ENCODE results near the gene EPC1.
A peak's percentile ranks its signal among the peaks of the same experiment; 100 is the strongest.
"Not testable (repeated sequence)": the region's sequence is repeated elsewhere in the genome, so short reads cannot be mapped to it uniquely, and the experiment has no call there.

Gene EPC1

DNA sequence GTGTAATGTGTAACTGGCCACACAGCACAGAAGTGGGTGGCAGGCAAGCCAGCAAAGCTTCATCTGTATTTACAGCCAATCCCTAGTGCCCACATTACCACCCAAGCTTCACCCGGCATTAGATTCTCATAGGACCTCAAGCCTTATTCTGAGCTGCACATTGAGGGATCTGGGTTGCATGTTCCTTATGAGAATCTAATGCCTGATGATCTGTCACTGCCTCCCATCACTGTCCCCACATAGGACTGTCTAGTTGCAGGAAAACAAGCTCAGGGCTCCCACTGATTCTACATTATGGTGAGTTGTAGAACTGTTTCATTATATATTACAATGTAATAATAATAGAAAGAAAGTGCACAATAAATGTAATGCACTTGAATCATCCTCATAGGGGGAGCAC lies 7.7 kb upstream of the EPC1 start:
- H3K4me1 ChIP-seq (ENCODE audit: control insufficient read depth in 2 of 2, insufficient read depth in 2 of 2, low read length in 2 of 2) = peaks cover 17 to 26% of the 10 kb centered on the region in 2 donors
- not testable (repeated sequence) for H3K27me3 ChIP-seq (ENCODE audit: control insufficient read depth in 2 of 2, insufficient read depth in 2 of 2, low read length in 2 of 2); H3K4me3 ChIP-seq (ENCODE audit: low read length in 2 of 2); H3K27ac ChIP-seq (ENCODE audit: low read depth in 2 of 2, low read length in 2 of 2); H3K36me3 ChIP-seq (ENCODE audit: control insufficient read depth in 2 of 2, insufficient read depth in 2 of 2, low read length in 2 of 2); H3K9me3 ChIP-seq (ENCODE audit: control insufficient read depth in 2 of 2, low read length in 2 of 2); H3K9ac ChIP-seq (ENCODE audit: low read depth in 1 of 2, low read length in 2 of 2)

DNA sequence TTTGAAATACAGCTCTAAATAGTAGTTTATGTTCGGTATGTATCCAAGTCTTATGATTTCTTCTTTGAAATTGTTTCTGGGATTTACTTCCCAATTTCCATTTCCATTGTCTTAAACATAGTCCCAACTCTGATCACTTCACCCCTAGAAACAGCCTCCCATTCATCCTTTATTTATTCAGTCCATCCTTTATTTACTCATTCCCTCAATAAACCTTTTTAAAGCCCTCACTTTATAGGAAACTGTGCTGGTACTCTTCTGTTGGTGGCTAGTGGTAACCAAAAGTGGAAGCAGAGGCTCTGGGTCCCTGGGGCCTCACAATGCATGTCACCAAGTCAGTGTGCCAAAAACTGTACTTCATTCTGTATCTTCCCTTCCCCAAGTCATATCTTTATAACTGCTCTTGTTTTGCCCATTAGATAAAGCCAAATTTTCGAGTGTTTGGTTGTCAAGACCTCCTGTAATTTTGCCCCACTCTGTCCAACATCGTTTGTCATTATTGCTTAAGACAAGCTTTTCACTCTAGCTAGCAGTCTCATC lies 3.9 kb upstream of the EPC1 start:
- Histone ChIP-seq H3K9ac (ENCODE audit: low read depth in 1 of 2, low read length in 2 of 2) (peak overlapping the region in 1 of 2 donors; percentile 42), H3K4me3 (ENCODE audit: low read length in 2 of 2) (peak overlapping the region in 1 of 2 donors; percentile 28), H3K4me1 (ENCODE audit: control insufficient read depth in 2 of 2, insufficient read depth in 2 of 2, low read length in 2 of 2) (peaks cover 24 to 33% of the 10 kb centered on the region in 2 donors), H3K27me3 (ENCODE audit: control insufficient read depth in 2 of 2, insufficient read depth in 2 of 2, low read length in 2 of 2) (no peaks in the 10 kb centered on the region), H3K36me3 (ENCODE audit: control insufficient read depth in 2 of 2, insufficient read depth in 2 of 2, low read length in 2 of 2) (peaks cover 0 to 3% of the 10 kb centered on the region in 2 donors), H3K27ac (ENCODE audit: low read depth in 2 of 2, low read length in 2 of 2) (peak overlapping the region; percentile 28 to 62), H3K9me3 (ENCODE audit: control insufficient read depth in 2 of 2, low read length in 2 of 2) (no peaks in the 10 kb centered on the region)

DNA sequence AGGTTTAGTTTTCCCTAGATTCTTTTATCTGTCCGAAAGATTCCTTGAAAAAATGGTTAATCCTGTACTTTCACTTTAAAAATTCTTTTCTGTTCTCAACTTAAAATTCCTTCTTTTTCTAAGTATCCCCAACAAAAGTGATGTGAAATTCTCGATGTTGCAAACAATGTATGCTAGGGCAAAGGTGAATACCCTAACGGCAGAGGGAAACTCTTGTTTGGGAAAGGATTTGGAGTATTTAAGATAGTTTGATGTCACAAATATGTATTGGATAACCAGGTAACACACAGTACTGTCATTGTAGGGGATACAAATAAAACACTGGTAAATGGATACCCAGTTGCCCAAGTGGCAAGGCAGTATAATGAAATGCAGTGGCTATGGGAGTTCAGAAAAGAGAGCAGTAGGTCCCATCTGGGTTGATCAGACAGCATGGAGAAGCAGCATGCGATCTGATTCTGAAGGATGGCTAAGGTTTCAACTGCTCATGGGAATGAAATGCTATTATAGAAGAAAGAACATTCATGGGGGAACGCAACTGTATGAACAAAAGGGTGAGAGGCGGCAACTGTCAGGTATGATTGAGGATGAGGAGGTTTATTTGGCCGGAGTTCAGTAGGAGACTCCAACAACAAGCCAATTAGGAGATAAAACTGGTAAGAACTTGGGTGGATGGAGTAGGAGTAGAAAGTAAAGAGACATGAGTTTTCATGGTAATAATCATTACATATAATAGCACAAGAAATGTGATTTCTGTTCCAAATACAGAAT lies 3.2 kb upstream of the EPC1 start:
- peak overlapping the region in 1 of 2 donors; percentile 62 for H3K27ac ChIP-seq (ENCODE audit: low read depth in 2 of 2, low read length in 2 of 2)
- peak overlapping the region in 1 of 2 donors; percentile 28 for H3K4me3 ChIP-seq (ENCODE audit: low read length in 2 of 2)
- H3K9me3 ChIP-seq (ENCODE audit: control insufficient read depth in 2 of 2, low read length in 2 of 2) = no peaks in the 10 kb centered on the region
- H3K9ac ChIP-seq (ENCODE audit: low read depth in 1 of 2, low read length in 2 of 2) = no peak overlapping the region
- H3K27me3 ChIP-seq (ENCODE audit: control insufficient read depth in 2 of 2, insufficient read depth in 2 of 2, low read length in 2 of 2) = no peaks in the 10 kb centered on the region
- H3K36me3 ChIP-seq (ENCODE audit: control insufficient read depth in 2 of 2, insufficient read depth in 2 of 2, low read length in 2 of 2) = peaks cover 0 to 3% of the 10 kb centered on the region in 2 donors
- peaks cover 30 to 39% of the 10 kb centered on the region in 2 donors for H3K4me1 ChIP-seq (ENCODE audit: control insufficient read depth in 2 of 2, insufficient read depth in 2 of 2, low read length in 2 of 2)

DNA sequence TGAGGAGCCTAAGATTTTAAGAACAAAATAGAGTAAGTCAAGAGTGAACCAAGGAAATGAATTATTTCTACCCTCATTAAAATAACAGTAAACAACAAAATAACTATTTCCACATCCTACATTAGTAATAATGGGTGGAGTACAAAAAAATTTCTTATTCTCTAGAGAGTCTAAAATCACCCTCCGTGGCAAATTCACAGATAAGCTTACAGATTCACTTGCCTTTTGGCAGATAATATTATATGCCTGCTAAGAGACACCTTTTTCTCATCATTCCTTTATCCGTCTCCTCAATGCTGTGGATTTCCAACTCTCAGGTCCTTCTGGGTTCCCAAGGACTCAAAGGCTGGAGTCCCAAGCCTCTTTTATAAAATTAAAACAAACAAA lies 2.2 kb upstream of the EPC1 start:
- Histone ChIP-seq H3K27ac (ENCODE audit: low read depth in 2 of 2, low read length in 2 of 2) (no peak overlapping the region), H3K9ac (ENCODE audit: low read depth in 1 of 2, low read length in 2 of 2) (no peak overlapping the region), H3K36me3 (ENCODE audit: control insufficient read depth in 2 of 2, insufficient read depth in 2 of 2, low read length in 2 of 2) (peaks cover under 1% of the 10 kb centered on the region in 2 donors), H3K9me3 (ENCODE audit: control insufficient read depth in 2 of 2, low read length in 2 of 2) (no peaks in the 10 kb centered on the region), H3K27me3 (ENCODE audit: control insufficient read depth in 2 of 2, insufficient read depth in 2 of 2, low read length in 2 of 2) (no peaks in the 10 kb centered on the region), H3K4me1 (ENCODE audit: control insufficient read depth in 2 of 2, insufficient read depth in 2 of 2, low read length in 2 of 2) (peaks cover 36 to 45% of the 10 kb centered on the region in 2 donors), H3K4me3 (ENCODE audit: low read length in 2 of 2) (no peak overlapping the region)

DNA sequence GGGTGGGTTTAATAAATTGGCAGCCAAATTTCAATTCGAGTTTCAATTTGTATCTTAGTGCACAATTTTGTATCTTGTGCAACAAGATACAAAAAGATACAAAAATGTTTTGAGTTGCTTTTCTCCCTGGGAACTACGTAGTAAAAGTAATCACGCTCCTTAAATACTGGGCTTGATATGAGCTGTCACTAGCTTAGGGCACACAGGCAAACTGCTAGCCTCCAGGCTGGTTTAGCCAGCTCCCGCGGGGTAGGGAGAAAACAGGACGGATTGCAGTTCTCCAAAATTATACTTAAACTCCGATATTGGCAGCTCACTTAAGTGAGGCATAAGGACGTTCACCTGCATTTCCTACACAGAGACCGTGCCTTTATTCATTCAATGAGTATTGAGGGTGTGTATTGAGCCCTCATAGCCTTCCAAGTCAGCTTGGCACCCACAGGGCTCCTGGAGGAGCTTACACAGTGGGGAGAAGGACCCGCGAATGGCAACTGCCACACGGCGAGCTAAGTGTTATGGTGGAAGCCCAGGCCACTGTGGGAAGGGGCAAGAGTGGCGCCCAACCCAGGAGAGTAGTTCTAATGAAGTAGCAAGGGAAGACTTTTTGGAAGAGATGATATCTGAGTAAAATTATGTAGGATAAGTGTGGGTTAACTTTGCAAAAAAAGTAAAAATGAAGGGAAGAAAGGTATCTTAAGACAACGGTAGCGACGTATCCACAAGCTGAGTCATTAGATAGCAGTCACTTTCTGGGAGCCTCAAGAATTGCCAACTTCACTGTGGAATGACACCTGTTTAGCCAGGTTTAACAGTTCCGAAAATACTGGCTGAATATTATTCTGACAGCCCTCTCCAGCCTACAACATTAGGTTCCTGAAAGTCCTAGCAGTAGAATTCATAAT lies 1.6 kb upstream of the EPC1 start:
- no peak overlapping the region for H3K27ac ChIP-seq (ENCODE audit: low read depth in 2 of 2, low read length in 2 of 2)
- peak overlapping the region in 1 of 2 donors; percentile 100 for H3K9ac ChIP-seq (ENCODE audit: low read depth in 1 of 2, low read length in 2 of 2)
- no peak overlapping the region for H3K4me3 ChIP-seq (ENCODE audit: low read length in 2 of 2)

DNA sequence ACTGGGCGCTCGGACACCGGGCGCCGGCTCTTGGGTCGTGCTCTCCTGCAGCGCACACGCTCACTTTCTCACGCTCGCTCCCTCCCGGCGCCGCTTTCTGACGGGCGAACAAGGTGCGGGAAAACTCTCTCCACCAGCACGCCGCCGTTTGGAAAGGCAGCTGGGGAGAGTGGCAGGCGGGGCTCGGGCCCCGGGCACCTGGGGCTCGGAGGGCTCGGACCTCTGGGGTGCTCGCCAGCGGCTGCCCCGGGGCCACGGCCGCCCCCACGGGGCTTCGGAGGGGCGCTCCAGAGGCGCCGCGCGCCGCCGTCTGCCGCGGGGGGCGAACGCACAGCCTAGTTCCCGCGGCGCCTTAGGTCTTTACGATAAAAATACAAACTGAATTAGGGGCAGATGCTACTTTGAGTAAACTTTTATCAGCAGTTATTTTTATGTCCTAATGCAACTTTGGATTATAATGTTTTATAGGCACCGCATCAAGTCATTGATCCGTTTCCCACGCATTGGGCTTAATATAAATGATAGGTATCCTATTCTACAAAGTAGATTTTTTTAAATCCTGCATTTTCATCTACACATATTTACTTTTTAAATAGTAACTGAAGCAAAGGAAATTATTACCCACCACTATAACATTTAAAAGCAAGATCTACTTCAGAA lies 535 bp upstream of the EPC1 start:
- H3K4me3 ChIP-seq (ENCODE audit: low read length in 2 of 2) = peak overlapping the region; percentile 98 to 100
- peak overlapping the region; percentile 100 for H3K27ac ChIP-seq (ENCODE audit: low read depth in 2 of 2, low read length in 2 of 2)
- no peaks in the 10 kb centered on the region for H3K9me3 ChIP-seq (ENCODE audit: control insufficient read depth in 2 of 2, low read length in 2 of 2)
- H3K9ac ChIP-seq (ENCODE audit: low read depth in 1 of 2, low read length in 2 of 2) = peak overlapping the region; percentile 70 to 100
- H3K27me3 ChIP-seq (ENCODE audit: control insufficient read depth in 2 of 2, insufficient read depth in 2 of 2, low read length in 2 of 2) = no peaks in the 10 kb centered on the region
- peaks cover 2 to 6% of the 10 kb centered on the region in 2 donors for H3K36me3 ChIP-seq (ENCODE audit: control insufficient read depth in 2 of 2, insufficient read depth in 2 of 2, low read length in 2 of 2)
- peaks cover 32 to 39% of the 10 kb centered on the region in 2 donors for H3K4me1 ChIP-seq (ENCODE audit: control insufficient read depth in 2 of 2, insufficient read depth in 2 of 2, low read length in 2 of 2)

More for the DNA sequence above, 1.6 kb upstream of the EPC1 start:
- peaks cover 2 to 6% of the 10 kb centered on the region in 2 donors for H3K36me3 ChIP-seq (ENCODE audit: control insufficient read depth in 2 of 2, insufficient read depth in 2 of 2, low read length in 2 of 2)
- peaks cover 36 to 48% of the 10 kb centered on the region in 2 donors for H3K4me1 ChIP-seq (ENCODE audit: control insufficient read depth in 2 of 2, insufficient read depth in 2 of 2, low read length in 2 of 2)
- H3K9me3 ChIP-seq (ENCODE audit: control insufficient read depth in 2 of 2, low read length in 2 of 2) = no peaks in the 10 kb centered on the region
- H3K27me3 ChIP-seq (ENCODE audit: control insufficient read depth in 2 of 2, insufficient read depth in 2 of 2, low read length in 2 of 2) = no peaks in the 10 kb centered on the region

DNA sequence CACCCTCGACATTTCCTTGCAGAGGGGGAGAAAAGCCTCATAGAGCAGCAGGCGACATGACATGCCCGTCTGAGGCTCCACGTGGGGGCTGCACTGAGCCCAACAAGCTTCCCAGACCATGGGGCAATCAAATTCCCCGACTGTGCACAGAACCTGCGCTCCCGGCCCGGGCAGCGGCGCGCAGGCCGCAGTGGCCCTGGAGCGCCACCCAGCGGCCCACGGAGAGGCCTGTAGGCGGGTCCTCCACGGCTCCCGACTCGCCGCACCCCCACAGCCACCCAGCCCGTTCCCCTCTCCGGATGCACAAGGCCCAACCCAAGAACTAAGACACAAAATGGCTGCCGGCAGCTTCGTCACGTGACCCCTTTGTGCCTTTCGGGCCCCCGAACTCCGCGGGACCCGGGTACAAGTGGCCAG lies 816 bp downstream of the EPC1 start:
- Histone ChIP-seq H3K36me3 (ENCODE audit: control insufficient read depth in 2 of 2, insufficient read depth in 2 of 2, low read length in 2 of 2) (peaks cover 2 to 8% of the 10 kb centered on the region in 2 donors), H3K27ac (ENCODE audit: low read depth in 2 of 2, low read length in 2 of 2) (peak overlapping the region; percentile 100), H3K4me1 (ENCODE audit: control insufficient read depth in 2 of 2, insufficient read depth in 2 of 2, low read length in 2 of 2) (peaks cover 31 to 36% of the 10 kb centered on the region in 2 donors), H3K4me3 (ENCODE audit: low read length in 2 of 2) (peak overlapping the region; percentile 98 to 100), H3K27me3 (ENCODE audit: control insufficient read depth in 2 of 2, insufficient read depth in 2 of 2, low read length in 2 of 2) (no peaks in the 10 kb centered on the region), H3K9ac (ENCODE audit: low read depth in 1 of 2, low read length in 2 of 2) (peak overlapping the region; percentile 100), H3K9me3 (ENCODE audit: control insufficient read depth in 2 of 2, low read length in 2 of 2) (no peaks in the 10 kb centered on the region)

DNA sequence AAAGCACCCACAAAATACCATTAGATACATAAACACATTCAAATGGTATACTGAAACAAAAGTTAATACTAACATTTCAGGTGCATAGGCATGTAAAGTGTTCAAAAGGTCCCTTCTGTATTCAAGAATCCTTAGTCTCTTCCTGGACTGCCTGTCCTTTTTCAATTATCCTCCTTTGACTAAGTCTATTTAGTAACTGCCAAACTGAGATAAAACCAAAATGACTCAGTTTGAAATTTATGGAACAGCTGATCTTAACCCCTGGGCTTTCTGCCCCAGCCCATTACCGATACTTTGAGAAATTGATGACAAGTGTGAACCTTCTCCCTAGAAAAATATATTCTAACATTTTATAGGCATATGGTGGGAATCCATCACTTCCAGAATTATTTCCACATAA lies 5.4 kb downstream of the EPC1 start:
- Histone ChIP-seq H3K4me1 (ENCODE audit: control insufficient read depth in 2 of 2, insufficient read depth in 2 of 2, low read length in 2 of 2) (peaks cover 24 to 31% of the 10 kb centered on the region in 2 donors), H3K4me3 (ENCODE audit: low read length in 2 of 2) (no peak overlapping the region), H3K36me3 (ENCODE audit: control insufficient read depth in 2 of 2, insufficient read depth in 2 of 2, low read length in 2 of 2) (peaks cover 2 to 8% of the 10 kb centered on the region in 2 donors), H3K27ac (ENCODE audit: low read depth in 2 of 2, low read length in 2 of 2) (no peak overlapping the region), H3K9me3 (ENCODE audit: control insufficient read depth in 2 of 2, low read length in 2 of 2) (no peaks in the 10 kb centered on the region), H3K27me3 (ENCODE audit: control insufficient read depth in 2 of 2, insufficient read depth in 2 of 2, low read length in 2 of 2) (no peaks in the 10 kb centered on the region), H3K9ac (ENCODE audit: low read depth in 1 of 2, low read length in 2 of 2) (no peak overlapping the region)

DNA sequence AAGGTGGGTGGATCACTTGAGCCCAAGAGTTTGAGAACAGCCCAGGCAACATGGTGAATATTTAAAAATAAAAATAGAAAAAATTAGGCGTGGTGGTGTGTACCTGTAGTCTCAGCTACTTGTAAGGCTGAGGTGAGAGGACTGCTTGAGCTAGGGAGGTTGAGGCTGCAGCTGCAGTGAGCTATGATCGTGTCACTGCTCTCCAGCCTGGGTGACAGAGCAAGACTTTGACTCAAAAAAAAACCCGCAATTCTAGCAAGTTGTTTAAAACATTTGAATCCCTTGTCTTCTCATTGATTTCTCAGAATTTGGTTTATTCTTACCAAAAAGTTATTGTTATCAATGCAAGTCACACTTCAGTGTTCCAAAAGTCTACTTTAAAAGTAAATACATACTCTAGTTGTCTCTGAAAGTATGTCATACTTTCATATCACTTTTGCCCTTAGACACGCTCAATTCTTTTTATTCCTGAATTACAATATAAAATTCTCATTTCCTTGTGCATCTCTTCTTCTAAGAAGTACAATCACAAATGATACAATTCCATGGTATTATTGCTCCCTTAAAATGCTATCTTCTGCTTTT lies 6.3 kb downstream of the EPC1 start:
- Histone ChIP-seq H3K27ac (ENCODE audit: low read depth in 2 of 2, low read length in 2 of 2) (no peak overlapping the region), H3K9me3 (ENCODE audit: control insufficient read depth in 2 of 2, low read length in 2 of 2) (no peaks in the 10 kb centered on the region), H3K36me3 (ENCODE audit: control insufficient read depth in 2 of 2, insufficient read depth in 2 of 2, low read length in 2 of 2) (peaks cover 2 to 8% of the 10 kb centered on the region in 2 donors), H3K9ac (ENCODE audit: low read depth in 1 of 2, low read length in 2 of 2) (no peak overlapping the region), H3K27me3 (ENCODE audit: control insufficient read depth in 2 of 2, insufficient read depth in 2 of 2, low read length in 2 of 2) (no peaks in the 10 kb centered on the region), H3K4me1 (ENCODE audit: control insufficient read depth in 2 of 2, insufficient read depth in 2 of 2, low read length in 2 of 2) (peaks cover 24 to 33% of the 10 kb centered on the region in 2 donors), H3K4me3 (ENCODE audit: low read length in 2 of 2) (no peak overlapping the region)

All from mucosa of rectum (tissue), 2 donors.